Parathyroid adenoma (tissue), 2 donors: ENCODE results near the gene ASCL2.

Source experiments
- H2AFZ ChIP-seq: fragments of 300-600 bp; sonication (generic); one replicate; pipeline ENCODE4 v1.7.0; 2017; ENCODE audit warnings: antibody characterized with exemption, mild to moderate bottlenecking
- H3K27ac ChIP-seq: fragments of 300-600 bp; sonication (generic); one replicate; pipeline ENCODE4 v1.7.0; 2017
- H3K27me3 ChIP-seq: fragments of 300-600 bp; sonication (generic); one replicate; pipeline ENCODE4 v1.7.0; 2017; ENCODE audit warnings: low read length; ENCODE audit not compliant: control insufficient read depth, insufficient read depth
- H3K36me3 ChIP-seq: fragments of 300-600 bp; sonication (generic); one replicate; pipeline ENCODE4 v1.7.0; 2017; ENCODE audit warnings: low read length; ENCODE audit not compliant: control insufficient read depth, insufficient read depth
- H3K4me1 ChIP-seq: fragments of 300-600 bp; sonication (generic); one replicate; pipeline ENCODE4 v1.7.0; 2017; ENCODE audit warnings: control low read depth
- H3K4me2 ChIP-seq: fragments of 300-600 bp; sonication (generic); one replicate; pipeline ENCODE4 v1.7.0; 2017; ENCODE audit warnings: low read length
- H3K4me3 ChIP-seq: fragments of 300-600 bp; sonication (generic); one replicate; pipeline ENCODE4 v1.7.0; 2017; ENCODE audit warnings: low read depth, low read length
- H3K79me2 ChIP-seq: fragments of 300-600 bp; sonication (generic); one replicate; pipeline ENCODE4 v1.7.0; 2017; ENCODE audit warnings: control low read depth
- H3K9ac ChIP-seq: fragments of 300-600 bp; sonication (generic); one replicate; pipeline ENCODE4 v1.7.0; 2017; ENCODE audit warnings: mild to moderate bottlenecking
- H3K9me3 ChIP-seq: fragments of 300-600 bp; sonication (generic); one replicate; pipeline ENCODE4 v1.7.0; 2017; ENCODE audit warnings: low read length; ENCODE audit not compliant: control insufficient read depth
- CTCF ChIP-seq: fragments of 300-600 bp; sonication (generic); IDR thresholded peaks from one replicate; pipeline ENCODE4 v1.7.0; 2017; ENCODE audit warnings: antibody characterized with exemption, mild to moderate bottlenecking
- donor health status: primary hyperparathyroidism.

Gene ASCL2

GRCh38 chr11:2263724-2264360 lies 6.5 kb downstream of the ASCL2 start:
- H3K36me3 ChIP-seq, result no peaks in the 10 kb centered on the region
- H3K4me2 ChIP-seq, result no peak overlapping the region
- TF ChIP-seq CTCF, result no peak
- H3K4me1 ChIP-seq, result no peaks in the 10 kb centered on the region
- H3K79me2 ChIP-seq, result no peaks in the 10 kb centered on the region
- no peak overlapping the region for H3K27ac ChIP-seq
- H3K9ac ChIP-seq, result no peak overlapping the region
- H2AFZ ChIP-seq, result no peak overlapping the region
- no peaks in the 10 kb centered on the region for H3K9me3 ChIP-seq
- no peak overlapping the region for H3K4me3 ChIP-seq
- H3K27me3 ChIP-seq, result no peaks in the 10 kb centered on the region

- no peaks in the 10 kb centered on the region for H3K36me3 ChIP-seq
- no peaks in the 10 kb centered on the region for H3K4me1 ChIP-seq
- H2AFZ ChIP-seq, result no peak overlapping the region
- no peaks in the 10 kb centered on the region for H3K9me3 ChIP-seq
- H3K27me3 ChIP-seq, result no peaks in the 10 kb centered on the region
- H3K79me2 ChIP-seq, result no peaks in the 10 kb centered on the region
- no peak overlapping the region for H3K4me2 ChIP-seq
- no peak overlapping the region for H3K4me3 ChIP-seq
- TF ChIP-seq CTCF, result no peak
- H3K9ac ChIP-seq, result no peak overlapping the region
- no peak overlapping the region for H3K27ac ChIP-seq
These were observed 7.3 kb downstream of the ASCL2 start for GRCh38 chr11:2263071-2263565.

GRCh38 chr11:2262301-2263070 lies 7.9 kb downstream of the ASCL2 start:
- Histone ChIP-seq H3K36me3 (no peaks in the 10 kb centered on the region), H3K9me3 (no peaks in the 10 kb centered on the region), H2AFZ (no peak overlapping the region), H3K79me2 (no peaks in the 10 kb centered on the region), H3K4me3 (no peak overlapping the region), H3K4me2 (no peak overlapping the region), H3K27me3 (no peaks in the 10 kb centered on the region), H3K27ac (no peak overlapping the region), H3K9ac (no peak overlapping the region), H3K4me1 (no peaks in the 10 kb centered on the region)
- TF ChIP-seq CTCF, result no peak

GRCh38 chr11:2261436-2262230 lies 8.8 kb downstream of the ASCL2 start:
- Histone ChIP-seq H3K79me2 (no peaks in the 10 kb centered on the region), H3K4me2 (no peak overlapping the region), H3K9ac (no peak overlapping the region), H3K4me3 (no peak overlapping the region), H3K27me3 (no peaks in the 10 kb centered on the region), H3K27ac (no peak overlapping the region), H3K36me3 (no peaks in the 10 kb centered on the region), H2AFZ (no peak overlapping the region), H3K4me1 (no peaks in the 10 kb centered on the region), H3K9me3 (no peaks in the 10 kb centered on the region)
- TF ChIP-seq CTCF, result no peak
